Measurements from ENCODE around the gene BAIAP2. TPM values are rescaled to one million over a fixed set of nuclear protein-coding genes. Genes with fewer than 3 reads are reported as not detected.
"Not testable (repeated sequence)": the region's sequence is repeated elsewhere in the genome, so short reads cannot be mapped to it uniquely, and the experiment has no call there.

The BAIAP2 gene
- total RNA-seq, 2 experiments from 2014 or later: 3.3 to 3.6 TPM

DNA sequence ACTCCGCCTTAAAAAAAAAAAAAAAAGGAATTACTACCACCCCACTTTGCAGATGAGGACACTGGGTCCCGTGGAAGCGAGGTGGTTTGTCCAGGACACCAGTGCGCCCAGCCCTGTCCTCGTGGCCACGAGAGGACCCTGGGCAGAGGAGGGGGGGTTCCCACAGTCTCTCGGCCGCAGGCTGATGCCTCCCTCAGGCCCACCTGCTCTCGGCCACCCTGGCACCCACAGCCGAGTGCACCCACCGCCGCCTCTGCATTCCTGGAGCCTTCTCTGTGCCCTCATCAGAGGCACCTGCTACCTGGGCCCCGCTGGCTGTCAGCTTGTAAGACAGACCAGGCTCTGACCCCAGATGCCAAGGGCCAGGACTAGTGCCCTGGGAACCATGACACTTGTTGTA is 102.3 kb downstream of the BAIAP2 start:
- peaks cover 2% of the 10 kb centered on the region for H3K27me3 Mint-ChIP-seq
- POLR2A ChIA-PET: no interaction called here
- DNase-seq: no peak
- no peaks in the 10 kb centered on the region for H3K4me1 Mint-ChIP-seq (ENCODE audit: low read depth)
- no peaks in the 10 kb centered on the region for H3K36me3 Mint-ChIP-seq
- H3K9me3 Mint-ChIP-seq: peaks cover 17% of the 10 kb centered on the region
- H3K4me3 Mint-ChIP-seq: no peak overlapping the region
- H3K27ac Mint-ChIP-seq: no peak overlapping the region
- CTCF ChIA-PET: no interaction called here
- intact Hi-C loops (cut with micrococcal nuclease): no loop called here

DNA sequence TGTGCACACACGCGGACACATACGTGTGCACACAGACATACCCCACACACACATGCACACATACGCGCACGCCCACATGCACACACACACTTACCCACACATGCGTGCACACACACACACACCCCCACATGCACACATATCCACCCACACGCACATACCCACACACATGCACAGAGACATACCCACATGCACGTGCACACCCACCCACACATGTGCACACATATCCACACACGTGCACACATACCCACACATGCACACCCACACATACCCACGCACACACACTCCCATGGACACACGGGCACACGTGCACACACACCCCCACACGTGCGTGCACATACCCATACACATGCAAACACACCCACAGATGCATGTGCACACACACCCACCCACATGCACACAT is 103.1 kb downstream of the BAIAP2 start:
- intact Hi-C loops (cut with micrococcal nuclease): no loop called here
- peaks cover 17% of the 10 kb centered on the region for H3K9me3 Mint-ChIP-seq
- DNase-seq: no peak
- no peaks in the 10 kb centered on the region for H3K4me1 Mint-ChIP-seq (ENCODE audit: low read depth)
- no peak overlapping the region for H3K27ac Mint-ChIP-seq
- POLR2A ChIA-PET: no interaction called here
- CTCF ChIA-PET: no interaction called here
- peaks cover 2% of the 10 kb centered on the region for H3K27me3 Mint-ChIP-seq
- H3K36me3 Mint-ChIP-seq: no peaks in the 10 kb centered on the region
- H3K4me3 Mint-ChIP-seq: no peak overlapping the region

DNA sequence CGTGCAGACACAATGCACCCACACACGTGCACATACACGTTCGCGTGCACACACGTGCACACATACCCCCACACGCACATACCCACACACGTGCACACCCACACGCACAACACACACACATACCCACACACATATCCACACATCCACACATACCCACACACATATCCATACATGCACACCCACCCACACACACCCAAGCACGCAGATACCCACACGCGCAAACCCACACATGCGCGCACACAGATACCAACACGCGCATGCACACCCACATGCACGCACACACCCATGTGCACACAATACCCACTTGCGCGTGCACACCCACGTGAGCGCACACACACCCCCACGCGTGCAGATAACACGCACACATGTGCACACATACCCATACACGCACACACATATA is 103.5 kb downstream of the BAIAP2 start:
- H3K9me3 Mint-ChIP-seq: peaks cover 17% of the 10 kb centered on the region
- H3K27me3 Mint-ChIP-seq: peaks cover 2% of the 10 kb centered on the region
- peak overlapping the region; percentile 30 for H3K27ac Mint-ChIP-seq
- no peak for DNase-seq
- H3K36me3 Mint-ChIP-seq: no peaks in the 10 kb centered on the region
- H3K4me3 Mint-ChIP-seq: no peak overlapping the region
- intact Hi-C loops (cut with micrococcal nuclease): no loop called here
- CTCF ChIA-PET: no interaction called here
- POLR2A ChIA-PET: no interaction called here
- no peaks in the 10 kb centered on the region for H3K4me1 Mint-ChIP-seq (ENCODE audit: low read depth)

DNA sequence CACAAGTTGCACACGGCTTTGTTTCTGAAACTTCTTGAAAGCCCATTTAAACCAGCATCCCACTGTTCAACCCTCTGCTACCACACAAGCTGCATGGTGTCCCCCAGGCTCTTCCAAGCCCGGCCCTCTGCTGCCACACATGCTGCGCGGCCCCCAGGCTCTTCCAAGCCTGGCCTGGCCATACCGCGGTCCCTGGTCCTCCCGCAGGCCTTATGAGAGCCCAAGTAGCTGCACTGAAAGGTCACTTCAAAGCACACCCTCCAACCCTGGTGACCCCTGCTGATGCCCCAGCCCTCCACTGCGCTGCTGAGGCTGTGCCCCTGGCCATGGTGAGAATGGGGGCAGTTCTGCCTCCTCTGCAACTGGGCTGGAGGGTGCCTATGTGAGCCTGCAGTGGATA is 104.5 kb downstream of the BAIAP2 start:
- H3K9me3 Mint-ChIP-seq: peaks cover 17% of the 10 kb centered on the region
- POLR2A ChIA-PET: no interaction called here
- H3K4me1 Mint-ChIP-seq (ENCODE audit: low read depth): no peaks in the 10 kb centered on the region
- peaks cover 2% of the 10 kb centered on the region for H3K27me3 Mint-ChIP-seq
- H3K36me3 Mint-ChIP-seq: no peaks in the 10 kb centered on the region
- H3K4me3 Mint-ChIP-seq: no peak overlapping the region
- intact Hi-C loops (cut with micrococcal nuclease): no loop called here
- no peak for DNase-seq
- CTCF ChIA-PET: no interaction called here
- H3K27ac Mint-ChIP-seq: no peak overlapping the region

DNA sequence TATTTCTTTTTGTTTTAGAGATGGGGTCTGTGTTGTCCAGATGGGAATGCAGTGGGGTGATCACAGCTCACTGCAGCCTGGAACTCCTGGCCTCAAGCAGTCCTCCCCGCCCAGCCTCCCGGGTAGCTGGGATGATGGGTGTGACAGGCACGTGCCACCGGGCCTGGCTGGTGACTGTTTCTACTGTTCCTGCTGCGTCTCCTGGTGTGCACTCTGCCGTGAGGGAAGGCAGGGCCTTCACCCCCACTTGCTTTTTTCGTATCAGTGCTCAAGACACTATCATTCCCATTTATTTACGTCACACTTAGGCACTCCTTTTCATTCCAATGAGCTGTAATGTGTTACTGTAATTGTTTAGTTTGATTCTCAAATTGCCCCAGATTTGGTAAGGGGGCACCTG is 105.1 kb downstream of the BAIAP2 start:
- POLR2A ChIA-PET: no interaction called here
- H3K36me3 Mint-ChIP-seq: no peaks in the 10 kb centered on the region
- peaks cover 17% of the 10 kb centered on the region for H3K9me3 Mint-ChIP-seq
- CTCF ChIA-PET: no interaction called here
- no peak for DNase-seq
- peaks cover 2% of the 10 kb centered on the region for H3K27me3 Mint-ChIP-seq
- intact Hi-C loops (cut with micrococcal nuclease): no loop called here
- no peaks in the 10 kb centered on the region for H3K4me1 Mint-ChIP-seq (ENCODE audit: low read depth)
- no peak overlapping the region for H3K4me3 Mint-ChIP-seq
- no peak overlapping the region for H3K27ac Mint-ChIP-seq

DNA sequence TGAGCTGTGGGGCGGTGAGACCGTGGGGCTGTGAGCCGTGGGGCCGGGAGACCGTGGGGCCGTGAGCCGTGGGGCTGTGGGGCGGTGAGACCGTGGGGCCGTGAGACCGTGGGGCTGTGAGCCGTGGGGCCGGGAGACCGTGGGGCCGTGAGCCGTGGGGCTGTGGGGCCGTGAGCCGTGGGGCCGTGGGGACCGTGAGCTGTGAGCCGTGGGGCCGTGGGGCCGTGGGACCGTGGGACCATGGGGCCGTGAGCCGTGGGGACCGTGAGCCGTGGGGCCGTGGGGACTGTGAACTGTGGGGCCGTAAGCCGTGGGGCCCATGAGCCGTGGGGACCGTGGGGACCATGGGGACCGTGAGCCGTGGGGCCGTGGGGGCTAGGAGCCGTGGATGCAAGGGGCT is 105.7 kb downstream of the BAIAP2 start:
- intact Hi-C loops (cut with micrococcal nuclease): no loop called here
- Mint-ChIP-seq H3K4me1 (ENCODE audit: low read depth) (no peaks in the 10 kb centered on the region), H3K27me3 (peaks cover 2% of the 10 kb centered on the region), H3K27ac (no peak overlapping the region), H3K9me3 (peaks cover 17% of the 10 kb centered on the region), H3K36me3 (no peaks in the 10 kb centered on the region), H3K4me3 (no peak overlapping the region)
- no peak for DNase-seq
- ChIA-PET CTCF (no interaction called here), POLR2A (no interaction called here)

DNA sequence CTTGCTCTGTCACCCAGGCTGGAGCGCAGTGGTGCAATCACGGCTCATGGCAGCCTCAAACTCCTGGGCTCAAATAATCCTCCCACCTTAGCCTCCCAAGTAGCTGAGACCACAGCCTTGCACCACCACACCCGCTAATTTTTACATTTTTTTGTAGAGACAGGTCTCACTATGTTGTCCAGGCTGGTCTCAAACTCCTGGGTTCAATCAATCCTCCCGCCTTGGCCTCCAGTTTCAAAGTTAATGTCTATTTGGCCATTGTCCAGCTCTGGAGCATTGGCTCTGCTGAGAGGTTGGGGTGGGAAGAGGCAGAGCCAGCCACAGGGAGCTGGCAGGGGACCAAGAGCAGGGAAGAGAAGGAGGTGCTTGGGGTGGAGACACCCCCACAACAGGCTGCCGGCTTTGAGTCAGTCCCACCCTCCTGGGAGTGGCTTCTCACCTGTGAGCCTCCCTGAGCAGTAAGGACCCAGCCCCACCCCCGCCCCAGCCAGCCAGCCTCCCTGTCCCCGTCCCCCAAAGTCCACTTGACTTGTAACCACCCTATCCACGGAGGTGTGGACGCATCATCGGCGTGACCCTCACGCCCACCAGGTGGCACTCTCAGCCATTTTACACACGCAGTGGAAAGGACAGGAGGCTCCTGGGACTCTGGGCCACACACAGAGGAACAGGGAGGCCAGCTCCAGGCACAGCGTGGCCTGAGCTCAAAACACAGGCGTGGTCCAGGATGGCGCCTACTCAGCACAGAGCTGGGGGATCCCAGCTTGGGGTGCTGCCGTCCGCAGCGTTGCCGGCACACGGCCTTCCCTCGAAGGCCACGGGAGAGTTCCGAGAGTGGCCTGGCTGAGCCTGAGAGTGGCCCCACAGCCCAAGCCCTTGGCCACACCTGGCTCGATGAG is 107.6 kb downstream of the BAIAP2 start:
- no peaks in the 10 kb centered on the region for H3K4me1 Mint-ChIP-seq (ENCODE audit: low read depth)
- H3K9me3 Mint-ChIP-seq: peaks cover 16% of the 10 kb centered on the region
- no peak overlapping the region for H3K4me3 Mint-ChIP-seq
- DNase-seq: peak; percentile 77
- POLR2A ChIA-PET: no interaction called here
- intact Hi-C loops (cut with micrococcal nuclease): loop anchor here (1.0 kb wide), 1 partner anchor 99 kb away; no protein-coding TSS in a partner anchor
- peaks cover 2% of the 10 kb centered on the region for H3K27me3 Mint-ChIP-seq
- CTCF ChIA-PET: interaction anchor here (0.9 to 1.9 kb wide), 4 partner anchors 87 to 342 kb away, joined by 3 to 5 read pairs (median 4); no protein-coding TSS in a partner anchor
- H3K36me3 Mint-ChIP-seq: no peaks in the 10 kb centered on the region
- no peak overlapping the region for H3K27ac Mint-ChIP-seq

DNA sequence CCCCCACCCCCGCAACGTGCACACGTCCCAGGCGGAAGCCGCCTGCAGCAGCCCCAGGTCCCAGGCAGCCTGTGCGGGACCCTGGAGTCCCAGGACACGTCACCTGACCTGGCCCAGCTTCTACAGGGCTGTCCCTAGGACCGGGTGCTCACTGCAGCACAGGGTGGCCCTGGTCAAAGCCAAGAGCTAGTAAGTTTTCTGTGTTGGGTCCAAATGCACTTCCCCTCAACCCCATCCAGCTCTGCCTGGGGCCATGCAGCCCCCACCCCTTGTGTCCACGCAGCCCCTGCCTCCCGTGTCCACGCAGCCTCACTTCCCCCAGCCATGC is 108.2 kb downstream of the BAIAP2 start:
- POLR2A ChIA-PET: no interaction called here
- intact Hi-C loops (cut with micrococcal nuclease): no loop called here
- Mint-ChIP-seq H3K4me3 (no peak overlapping the region), H3K9me3 (peaks cover 10% of the 10 kb centered on the region), H3K36me3 (no peaks in the 10 kb centered on the region), H3K27ac (no peak overlapping the region), H3K4me1 (ENCODE audit: low read depth) (no peaks in the 10 kb centered on the region), H3K27me3 (peaks cover 2% of the 10 kb centered on the region)
- no peak for DNase-seq
- CTCF ChIA-PET: interaction anchor here (0.6 to 1.9 kb wide), 4 partner anchors 86 to 955 kb away, joined by 3 to 5 read pairs (median 3); no protein-coding TSS in a partner anchor

DNA sequence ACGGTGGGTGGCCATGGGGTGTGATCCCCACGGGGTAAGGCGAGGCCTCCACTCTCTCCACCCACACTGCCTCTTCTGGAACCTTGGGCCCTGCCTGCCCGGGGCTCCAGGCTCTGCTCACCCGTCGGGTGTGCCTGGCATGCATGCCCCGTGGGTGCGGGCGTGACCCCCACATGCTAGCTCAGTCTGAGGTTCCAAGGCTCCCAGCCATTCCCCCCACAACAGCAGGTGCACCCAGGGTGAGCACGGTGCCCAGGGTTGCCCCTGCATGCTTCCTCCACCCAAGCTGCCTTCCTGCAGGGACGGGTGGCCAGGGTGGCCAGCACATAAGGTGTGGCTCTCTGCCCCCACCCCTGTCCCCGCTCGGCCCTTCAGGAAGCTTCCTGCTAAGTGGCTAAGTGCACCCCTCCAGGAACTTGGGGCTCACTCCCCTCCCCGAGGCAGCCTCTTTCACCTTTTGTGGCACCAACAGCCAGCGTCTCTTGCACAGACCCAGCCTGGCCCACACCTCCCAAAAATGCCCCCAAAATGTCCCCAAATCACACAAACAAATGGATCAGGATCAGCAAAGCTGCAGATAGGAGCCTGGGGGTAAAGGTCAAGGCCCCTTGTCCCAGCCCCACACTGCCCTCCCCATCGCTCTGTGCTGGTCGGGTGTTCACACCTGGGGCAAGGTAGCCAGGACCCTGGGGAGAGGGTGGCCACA is 108.9 kb downstream of the BAIAP2 start:
- DNase-seq: no peak
- no peaks in the 10 kb centered on the region for H3K4me1 Mint-ChIP-seq (ENCODE audit: low read depth)
- intact Hi-C loops (cut with micrococcal nuclease): no loop called here
- H3K27me3 Mint-ChIP-seq: peaks cover 2% of the 10 kb centered on the region
- no peak overlapping the region for H3K27ac Mint-ChIP-seq
- peaks cover 3% of the 10 kb centered on the region for H3K9me3 Mint-ChIP-seq
- ChIA-PET CTCF (interaction anchor here (0.6 to 1.9 kb wide), 5 partner anchors 57 to 955 kb away, joined by 3 to 5 read pairs (median 3); no protein-coding TSS in a partner anchor), POLR2A (interaction anchor here (1.7 kb wide), 1 partner anchor 95 kb away, joined by 4 read pairs; the partner anchor contains the start of genes NDUFAF8 and TEPSIN)
- H3K36me3 Mint-ChIP-seq: no peaks in the 10 kb centered on the region
- H3K4me3 Mint-ChIP-seq: no peak overlapping the region

DNA sequence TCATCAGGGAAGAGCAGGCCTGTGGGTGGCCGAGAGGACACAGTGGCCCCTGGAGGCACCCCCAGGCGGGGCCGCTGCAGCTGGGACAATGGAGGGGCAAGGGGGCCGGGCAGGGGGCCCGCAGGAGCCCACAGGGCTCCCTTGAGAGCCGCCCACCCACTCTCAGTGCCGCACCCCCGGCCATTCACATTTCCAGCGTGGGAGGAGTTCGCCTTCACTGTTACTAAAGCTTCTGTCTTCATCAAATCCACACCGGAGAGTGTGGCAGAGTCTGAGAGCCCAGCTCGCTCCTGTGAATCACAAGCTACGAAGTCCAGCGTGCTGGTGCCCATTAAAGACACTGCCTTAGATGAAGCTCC is 109.5 kb downstream of the BAIAP2 start:
- H3K27ac Mint-ChIP-seq: no peak overlapping the region
- POLR2A ChIA-PET: interaction anchor here (1.7 kb wide), 1 partner anchor 94 kb away, joined by 4 read pairs; the partner anchor contains the start of genes NDUFAF8 and TEPSIN
- peaks cover 2% of the 10 kb centered on the region for H3K27me3 Mint-ChIP-seq
- no peaks in the 10 kb centered on the region for H3K9me3 Mint-ChIP-seq
- no peak for DNase-seq
- no peaks in the 10 kb centered on the region for H3K4me1 Mint-ChIP-seq (ENCODE audit: low read depth)
- CTCF ChIA-PET: interaction anchor here (1.5 kb wide), 1 partner anchor 56 kb away, joined by 4 read pairs; no protein-coding TSS in a partner anchor
- intact Hi-C loops (cut with micrococcal nuclease): no loop called here
- no peaks in the 10 kb centered on the region for H3K36me3 Mint-ChIP-seq
- no peak overlapping the region for H3K4me3 Mint-ChIP-seq

DNA sequence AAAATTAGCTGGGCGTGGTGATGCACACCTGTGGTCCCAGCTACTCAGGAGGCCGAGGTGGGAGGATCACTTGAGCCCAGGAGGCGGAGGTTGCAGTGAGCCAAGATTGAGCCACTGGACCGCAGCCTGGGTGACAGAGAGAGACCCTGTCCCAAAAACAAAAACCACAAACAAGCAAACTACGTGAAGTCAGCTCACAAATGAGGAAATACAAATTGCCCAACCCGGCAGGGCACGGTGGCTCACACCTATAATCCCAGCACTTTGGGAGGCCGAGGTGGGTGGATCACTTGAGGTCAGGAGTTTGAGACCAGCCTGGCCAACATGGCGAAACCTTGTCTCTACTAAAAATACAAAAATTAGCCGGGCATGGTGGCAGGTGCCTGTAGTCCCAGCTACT is 111.3 kb downstream of the BAIAP2 start:
- H3K4me1 Mint-ChIP-seq (ENCODE audit: low read depth); POLR2A ChIA-PET; DNase-seq; H3K36me3 Mint-ChIP-seq; intact Hi-C loops (cut with micrococcal nuclease); H3K4me3 Mint-ChIP-seq; CTCF ChIA-PET; H3K9me3 Mint-ChIP-seq; H3K27ac Mint-ChIP-seq; H3K27me3 Mint-ChIP-seq: not testable (repeated sequence)

DNA sequence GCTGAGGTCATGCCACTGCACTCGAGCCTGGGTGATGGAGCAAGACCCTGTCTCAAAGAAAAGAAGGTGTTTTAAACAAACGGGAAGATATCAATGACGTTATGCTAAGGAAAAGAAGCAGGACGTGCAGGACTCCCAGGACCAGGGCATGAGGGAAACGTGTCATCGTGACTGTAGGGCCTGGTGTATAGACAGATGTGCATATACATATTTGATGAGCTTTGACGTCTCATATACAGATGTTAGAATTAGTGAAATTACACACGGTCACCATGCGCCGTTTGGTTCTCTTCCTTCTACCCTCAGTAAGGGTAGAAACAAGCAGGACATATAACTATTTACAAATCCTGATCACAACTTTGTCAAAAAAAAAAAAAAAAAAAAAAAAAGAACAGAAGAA is 112.8 kb downstream of the BAIAP2 start:
- peaks cover 2% of the 10 kb centered on the region for H3K4me1 Mint-ChIP-seq (ENCODE audit: low read depth)
- CTCF ChIA-PET: no interaction called here
- no peak overlapping the region for H3K4me3 Mint-ChIP-seq
- no peak overlapping the region for H3K27ac Mint-ChIP-seq
- intact Hi-C loops (cut with micrococcal nuclease): no loop called here
- no peaks in the 10 kb centered on the region for H3K9me3 Mint-ChIP-seq
- H3K36me3 Mint-ChIP-seq: no peaks in the 10 kb centered on the region
- DNase-seq: no peak
- no peaks in the 10 kb centered on the region for H3K27me3 Mint-ChIP-seq
- POLR2A ChIA-PET: no interaction called here

Measured in activated CD4-positive, alpha-beta memory T cell treated with anti-CD3 and anti-CD28 coated beads for 36 hours (primary cell).